C4-2B (cell line): ENCODE data around the gene LEMD3.

Experiments used
- CTCF ChIP-seq: fragments of 450-650 bp; conservative IDR thresholded peaks from 2 replicates; pipeline ENCODE4 v1.5.1; 2017; ENCODE audit warnings: mild to moderate bottlenecking
- ZFX ChIP-seq: fragments of 450-650 bp; IDR thresholded peaks from 2 replicates; pipeline ENCODE4 v1.6.1; 2017

- TF ChIP-seq CTCF (no peak), ZFX (no peak)
These were observed 100.2 kb downstream of the LEMD3 start for GRCh38 chr12:65269603-65270002.
